ENCODE results near the gene ADGRV1.

The ADGRV1 gene

DNA sequence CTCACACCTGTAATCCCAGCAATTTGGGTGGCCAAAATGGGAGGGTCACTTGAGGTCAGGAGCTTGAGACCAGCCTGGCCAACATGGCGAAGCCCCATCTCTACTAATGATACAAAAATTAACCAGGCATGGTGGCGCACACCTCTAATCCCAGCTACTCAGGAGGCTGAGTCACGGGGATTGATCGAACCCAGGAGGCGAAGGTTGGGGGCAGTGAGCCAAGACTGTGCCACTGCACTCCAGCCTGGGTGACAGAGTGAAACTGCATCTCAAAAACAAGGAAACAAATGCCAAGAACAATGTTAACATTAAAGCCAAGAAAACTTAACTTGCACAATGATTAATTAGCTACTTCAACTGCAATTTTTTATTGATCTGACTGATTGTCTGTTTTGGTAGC, 621.9 kb downstream of the ADGRV1 start:
- no peak for DNase-seq

DNA sequence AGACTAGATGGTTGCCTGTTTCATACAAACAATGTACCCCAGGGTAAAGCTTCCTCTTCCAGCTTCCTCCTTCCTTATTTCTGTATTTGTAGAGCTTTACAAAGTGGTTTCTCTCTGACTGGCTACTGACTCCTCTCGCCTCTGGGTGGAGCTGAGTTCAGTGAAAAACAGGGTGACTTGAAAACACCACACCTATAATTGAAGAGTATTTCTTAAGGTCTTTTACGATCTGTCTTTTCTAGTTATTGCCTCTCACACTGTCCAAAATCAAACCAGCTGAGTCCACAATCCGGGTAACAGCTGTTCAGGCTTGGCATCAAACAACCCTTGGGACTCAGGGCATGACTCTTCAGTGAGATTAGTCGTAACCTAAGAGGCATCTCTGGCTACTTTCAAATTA, 624.2 kb downstream of the ADGRV1 start:
- DNase-seq: no peak

- no peak for DNase-seq
Measured at GRCh38 chr5:91183743-91184142, 625.1 kb downstream of the ADGRV1 start.

- DNase-seq: no peak
Measured at GRCh38 chr5:91186101-91186500, 627.5 kb downstream of the ADGRV1 start.

GRCh38 chr5:91187032-91187431, 628.4 kb downstream of the ADGRV1 start:
- DNase-seq: no peak

DNA sequence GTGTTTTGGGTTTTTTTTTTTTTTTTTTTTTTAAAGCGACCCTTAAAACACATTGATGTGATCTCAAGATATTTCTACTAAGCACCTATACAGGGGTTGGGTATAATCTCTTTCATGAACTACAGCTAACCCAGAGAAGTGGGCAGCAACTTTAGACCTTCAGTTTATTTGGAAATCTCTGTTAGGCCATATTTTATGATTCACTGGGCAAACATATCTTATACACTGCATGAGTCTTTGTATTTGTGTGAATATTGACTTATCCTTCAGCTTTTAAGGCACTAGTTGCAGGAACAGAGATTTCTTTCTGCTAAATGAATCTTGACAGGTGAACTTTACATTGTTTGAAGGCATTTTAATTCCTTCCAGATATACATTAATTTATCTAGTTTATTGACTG, 630.2 kb downstream of the ADGRV1 start:
- no peak for DNase-seq

DNA sequence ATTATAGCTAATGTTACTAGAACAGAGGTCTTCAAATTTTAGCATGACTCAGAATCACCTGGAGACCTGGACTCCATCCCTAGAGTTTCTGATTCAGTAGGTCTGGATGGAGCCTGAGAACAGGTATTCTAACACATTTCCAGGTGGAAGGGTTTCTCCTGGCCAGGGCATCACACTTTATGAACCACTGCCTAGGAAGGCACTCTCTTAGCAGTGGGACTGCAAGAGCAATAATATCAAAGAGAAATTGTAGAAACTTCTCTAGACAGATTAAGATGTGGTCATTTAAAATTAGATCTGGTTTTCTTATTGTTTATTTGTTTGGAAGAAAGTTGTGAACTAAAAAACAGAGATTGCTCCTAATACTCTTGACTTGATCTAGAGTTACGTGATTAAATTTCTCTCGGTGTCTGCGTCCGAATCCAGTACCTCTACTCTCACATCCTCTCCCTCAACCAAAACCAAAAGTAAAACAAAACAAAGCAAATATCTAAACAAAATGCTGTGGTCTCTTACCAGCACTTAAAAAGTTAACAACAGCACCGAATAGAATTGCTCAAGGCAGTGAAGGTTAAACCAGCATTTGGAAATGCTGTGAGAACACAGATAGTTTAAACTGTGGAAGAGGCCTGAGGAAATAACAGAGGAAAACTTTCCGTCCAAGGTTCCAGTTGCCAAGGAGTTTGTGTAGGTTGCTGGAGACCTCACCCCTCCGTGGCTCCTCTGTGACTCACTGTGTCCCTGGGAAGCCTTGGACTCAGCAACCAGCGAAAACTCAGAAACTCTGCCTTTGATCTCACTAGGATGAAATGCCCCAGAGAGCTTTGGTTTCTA, 631.1 kb downstream of the ADGRV1 start:
- no peak for DNase-seq

- no peak for DNase-seq
Measured at GRCh38 chr5:91190314-91190690, 631.7 kb downstream of the ADGRV1 start.

DNA sequence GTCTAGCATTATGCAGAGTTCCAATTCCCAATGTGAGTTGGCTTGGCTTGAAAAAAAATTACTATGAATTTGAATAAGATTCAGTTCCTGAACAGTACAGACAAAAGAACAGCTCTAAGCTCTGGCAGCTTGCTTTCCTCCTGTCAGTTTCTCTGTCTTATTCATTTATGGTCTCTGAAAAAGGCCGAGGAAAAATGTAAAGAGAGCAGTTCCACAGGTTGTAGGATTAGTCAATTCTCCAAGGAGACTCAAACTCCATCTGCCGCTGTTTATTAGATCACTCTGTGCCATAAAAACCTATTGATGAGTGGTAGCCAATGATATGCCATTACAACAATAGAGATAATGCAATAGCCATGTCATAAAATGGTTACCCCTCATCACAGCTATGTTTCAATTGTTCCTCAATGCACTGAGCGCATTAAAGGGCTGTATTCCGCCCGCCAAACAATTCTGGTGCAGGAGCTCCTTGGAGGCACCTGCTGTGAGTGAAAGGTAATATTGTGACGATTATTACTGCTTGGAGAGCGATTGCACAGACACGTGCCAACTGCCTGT, 636.3 kb downstream of the ADGRV1 start:
- no peak for DNase-seq

DNA sequence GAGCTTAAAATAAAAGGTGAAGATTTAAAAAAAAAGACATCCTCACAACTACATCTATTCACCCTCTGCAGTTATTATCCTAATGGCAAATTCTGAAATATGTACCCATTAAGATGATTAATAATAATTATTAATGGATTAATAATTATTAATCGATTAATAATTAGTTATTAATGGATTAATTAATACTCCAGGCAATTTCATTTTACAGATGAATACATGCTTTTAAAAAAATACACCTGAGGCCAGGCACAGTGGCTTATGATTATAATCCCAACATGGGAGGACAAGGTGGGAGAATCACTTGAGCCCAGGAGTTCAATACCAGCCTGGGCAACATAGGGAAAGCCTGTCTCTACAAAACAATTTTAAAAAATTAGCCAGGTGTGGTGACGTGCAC, 642.1 kb downstream of the ADGRV1 start:
- DNase-seq: no peak

DNA sequence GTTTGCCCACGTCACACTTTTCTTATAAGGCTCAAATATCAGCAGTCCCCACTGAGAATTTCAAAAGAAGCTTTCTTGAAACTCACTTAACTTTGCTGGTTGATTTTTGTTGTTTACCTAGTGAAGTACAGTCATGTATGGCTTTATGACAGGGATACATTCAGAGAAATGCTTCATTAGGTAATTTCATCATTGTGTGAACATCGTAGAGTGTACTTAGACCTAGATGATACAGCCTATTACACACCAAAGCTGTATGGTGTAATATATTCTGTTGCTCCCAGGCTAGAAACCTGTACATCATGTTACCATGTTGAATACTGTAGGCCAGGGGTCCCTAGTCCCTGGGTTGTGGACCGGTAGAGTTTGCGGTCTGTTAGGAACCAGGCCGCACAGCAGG, 647.5 kb downstream of the ADGRV1 start:
- no peak for DNase-seq

- no peak for DNase-seq
Measured at GRCh38 chr5:91206734-91207133, 648.1 kb downstream of the ADGRV1 start.

- no peak for DNase-seq
Measured at GRCh38 chr5:91207248-91207647, 648.7 kb downstream of the ADGRV1 start.

DNA sequence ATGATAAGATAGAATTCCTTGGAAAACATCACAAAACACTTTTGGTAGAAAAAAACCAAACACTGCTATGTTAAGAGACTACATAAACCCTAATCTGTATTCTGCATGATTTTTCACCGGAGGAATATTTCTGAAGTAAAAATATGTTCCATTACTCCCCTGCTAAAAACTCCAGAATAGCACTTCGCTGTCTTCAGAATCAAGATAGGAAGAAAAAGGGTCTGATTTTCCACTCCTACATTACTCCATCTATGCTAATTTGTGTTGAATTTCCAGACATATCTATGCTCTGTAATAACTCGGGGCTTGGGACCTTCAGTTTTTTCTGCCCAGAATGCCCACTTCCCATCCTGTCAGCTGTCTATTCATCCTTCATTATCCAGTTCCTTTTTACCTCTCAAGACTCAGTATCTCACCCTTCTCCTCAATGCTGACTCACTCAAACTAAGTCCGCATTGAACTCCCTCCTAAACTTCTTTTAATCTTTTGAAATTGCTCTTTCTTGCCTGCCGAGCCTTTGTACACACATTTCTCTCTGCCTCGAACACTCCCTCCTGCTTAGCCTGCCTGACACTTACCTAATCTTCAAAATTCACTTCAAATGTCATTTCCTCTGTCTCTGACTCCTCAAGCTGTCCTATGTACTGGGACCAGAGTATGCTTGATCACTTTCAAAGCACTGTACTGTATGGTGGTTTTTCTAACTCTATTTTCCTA, 653.6 kb downstream of the ADGRV1 start:
- DNase-seq: no peak

DNA sequence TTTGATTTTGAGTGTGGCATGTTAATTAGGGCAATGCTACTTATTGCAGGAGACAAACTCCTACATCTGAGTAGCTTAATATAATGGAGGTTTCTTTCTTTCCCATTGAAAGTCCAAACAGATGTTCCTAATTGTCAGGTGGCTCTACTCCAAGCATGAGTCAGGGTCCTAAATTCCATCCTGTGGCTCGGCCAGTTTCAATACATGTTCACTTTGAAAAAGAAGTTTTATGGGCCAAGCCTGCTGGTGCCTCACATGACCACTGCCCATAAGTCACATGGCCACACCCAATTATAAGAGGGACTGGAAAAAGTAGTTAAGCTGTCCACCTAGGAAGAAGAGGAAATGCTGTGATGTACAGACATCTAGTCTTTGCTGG, 654.1 kb downstream of the ADGRV1 start:
- no peak for DNase-seq
